A549 (cell line): ENCODE data around the gene LAMC2.

ENCODE experiments used
- CTCF ChIP-seq: fragments of >200 bp; sonication (Bioruptor Twin); formaldehyde crosslinking; IDR thresholded peaks from 3 replicates; pipeline ENCODE4 v1.5.1; 2016
- EP300 ChIP-seq, 2 experiments: fragments of >200 bp; sonication (Bioruptor Twin); formaldehyde crosslinking; IDR thresholded peaks; 2 replicates in 1 of 2; 3 replicates in 1 of 2; pipeline ENCODE4 v1.6.1; 2016 to 2017
- JUN ChIP-seq, 2 experiments: fragments of >200 bp; sonication (Bioruptor Twin); formaldehyde crosslinking; IDR thresholded peaks; 2 replicates in 1 of 2; 3 replicates in 1 of 2; pipeline ENCODE4 v1.6.1; 2016 to 2017
- POLR2AphosphoS2 ChIP-seq: conservative IDR thresholded peaks from 2 replicates; pipeline ENCODE4 v1.6.1; 2012; ENCODE audit warnings: low read length, improper control_type of control experiment, inconsistent platforms
- RNF2 ChIP-seq: fragments of 200-600 bp; sonication (generic); IDR thresholded peaks from 2 replicates; pipeline ENCODE4 v1.6.1; 2016; ENCODE audit warnings: low read depth, mild to moderate bottlenecking, antibody characterized with exemption, moderate library complexity, borderline replicate concordance

GRCh38 chr1:183228347-183229220, 42.5 kb downstream of the LAMC2 start:
- no peak for TF ChIP-seq RNF2
- peak; percentile 5; the same call in 1 of the 3 replicates for TF ChIP-seq CTCF
- TF ChIP-seq EP300 (IDR thresholded peaks at IDR 0.05) = no peak
- TF ChIP-seq POLR2AphosphoS2 = no peak
- TF ChIP-seq JUN (IDR thresholded peaks at IDR 0.05) = no peak
